Astrocyte (in vitro differentiated cells and primary cell): ENCODE results near the gene JHY. TPM values are rescaled to one million over a fixed set of nuclear protein-coding genes. Genes with fewer than 3 reads are reported as not detected.

Source experiments
- DNase-seq: peaks from one replicate; pipeline ENCODE4 v3.0.0-alpha.2; 2010; ENCODE audit warnings: low read depth
- FAIRE-seq: peaks from 2 replicates; lab custom pipeline; 2011; peaks lifted over from hg19 to GRCh38; lab: Jason Lieb, UNC
- H2AFZ ChIP-seq: 2 replicates; pipeline ENCODE4 v1.6.0; 2012; ENCODE audit warnings: low read depth, low read length, inconsistent platforms
- H3K27ac ChIP-seq: 2 replicates; pipeline ENCODE4 v1.5.1; 2011; ENCODE audit warnings: low read depth, low read length, inconsistent platforms
- H3K27me3 ChIP-seq: 2 replicates; pipeline ENCODE4 v1.6.0; 2011; ENCODE audit warnings: low read length, inconsistent platforms; ENCODE audit not compliant: insufficient read depth
- H3K36me3 ChIP-seq: 2 replicates; pipeline ENCODE4 v1.5.1; 2011; ENCODE audit warnings: low read length, inconsistent platforms; ENCODE audit not compliant: insufficient read depth
- H3K4me1 ChIP-seq: 2 replicates; pipeline ENCODE4 v1.5.1; 2011; ENCODE audit warnings: low read length, inconsistent platforms; ENCODE audit not compliant: insufficient read depth
- H3K4me2 ChIP-seq: 2 replicates; pipeline ENCODE4 v1.6.0; 2012; ENCODE audit warnings: low read length, inconsistent platforms
- H3K4me3 ChIP-seq: 2 replicates; pipeline ENCODE4 v1.5.1; 2011; ENCODE audit warnings: low read depth, mild to moderate bottlenecking, low read length, inconsistent platforms; ENCODE audit not compliant: insufficient read depth
- H3K79me2 ChIP-seq: 2 replicates; pipeline ENCODE4 v1.6.0; 2012; ENCODE audit warnings: mild to moderate bottlenecking, low read length, inconsistent platforms; ENCODE audit not compliant: insufficient read depth
- H3K9ac ChIP-seq: 2 replicates; pipeline ENCODE4 v1.6.0; 2012; ENCODE audit warnings: mild to moderate bottlenecking, low read length, inconsistent platforms
- H3K9me3 ChIP-seq: 2 replicates; pipeline ENCODE4 v1.5.1; 2012; ENCODE audit warnings: low read depth, mild to moderate bottlenecking, low read length, inconsistent platforms; ENCODE audit not compliant: insufficient read depth
- H4K20me1 ChIP-seq: 2 replicates; pipeline ENCODE4 v1.6.0; 2012; ENCODE audit warnings: low read length, inconsistent platforms; ENCODE audit not compliant: insufficient read depth
- H3K27ac Mint-ChIP-seq: one replicate; pipeline ENCODE4 v1.8.0; 2021; ENCODE audit warnings: mild to moderate bottlenecking, mixed read lengths; ENCODE audit not compliant: unreplicated experiment
- H3K27me3 Mint-ChIP-seq: one replicate; pipeline ENCODE4 v1.8.0; 2021; ENCODE audit warnings: low read depth, mixed read lengths; ENCODE audit not compliant: unreplicated experiment
- H3K36me3 Mint-ChIP-seq: one replicate; pipeline ENCODE4 v1.8.0; 2021; ENCODE audit warnings: low read depth, mixed read lengths; ENCODE audit not compliant: unreplicated experiment
- H3K4me1 Mint-ChIP-seq: one replicate; pipeline ENCODE4 v1.8.0; 2021; ENCODE audit warnings: low read depth, mixed read lengths; ENCODE audit not compliant: unreplicated experiment
- H3K4me3 Mint-ChIP-seq: one replicate; pipeline ENCODE4 v1.8.0; 2021; ENCODE audit warnings: mild to moderate bottlenecking, moderate library complexity, mixed read lengths; ENCODE audit not compliant: unreplicated experiment
- H3K9me3 Mint-ChIP-seq: one replicate; pipeline ENCODE4 v1.8.0; 2021; ENCODE audit warnings: mild to moderate bottlenecking, mixed read lengths; ENCODE audit not compliant: unreplicated experiment
- EZH2 ChIP-seq: IDR thresholded peaks from 2 replicates; pipeline ENCODE4 v1.6.1; 2012; ENCODE audit warnings: mild to moderate bottlenecking, low read length, inconsistent platforms; ENCODE audit not compliant: insufficient read depth
- total RNA-seq: library from RNA; stranded (reverse); gene quantifications from 2 replicates; pipeline ENCODE4 v1.2.1, GENCODE V29; 2021
- TF ChIP-seq, protein P1 (sequence below): IDR thresholded peaks from 2 replicates; pipeline ENCODE4 v1.5.1; 2011; ENCODE audit warnings: low read depth, mild to moderate bottlenecking, inconsistent platforms, low read length, moderate library complexity; ENCODE audit not compliant: insufficient read depth

The JHY gene
- total RNA-seq, 1 donor from 2014 or later: 2.7 TPM

DNA sequence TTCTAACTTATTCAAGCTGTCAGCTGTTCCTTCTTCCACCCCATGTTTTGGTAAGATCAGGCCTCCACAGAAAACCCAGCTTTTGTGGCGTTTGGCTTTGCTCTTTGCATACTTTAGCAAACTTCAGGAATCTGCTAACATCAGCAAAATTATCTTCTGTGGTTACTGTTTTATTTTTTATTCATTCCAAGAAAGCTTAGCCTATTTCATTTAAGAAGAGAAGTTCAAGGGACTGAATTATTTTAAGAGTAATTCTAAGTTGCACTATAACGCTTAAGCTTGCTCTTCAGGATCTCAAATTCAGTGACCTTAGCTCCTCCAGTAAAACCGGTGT, 1.1 kb downstream of the JHY start:
- TF ChIP-seq, protein P1, sequence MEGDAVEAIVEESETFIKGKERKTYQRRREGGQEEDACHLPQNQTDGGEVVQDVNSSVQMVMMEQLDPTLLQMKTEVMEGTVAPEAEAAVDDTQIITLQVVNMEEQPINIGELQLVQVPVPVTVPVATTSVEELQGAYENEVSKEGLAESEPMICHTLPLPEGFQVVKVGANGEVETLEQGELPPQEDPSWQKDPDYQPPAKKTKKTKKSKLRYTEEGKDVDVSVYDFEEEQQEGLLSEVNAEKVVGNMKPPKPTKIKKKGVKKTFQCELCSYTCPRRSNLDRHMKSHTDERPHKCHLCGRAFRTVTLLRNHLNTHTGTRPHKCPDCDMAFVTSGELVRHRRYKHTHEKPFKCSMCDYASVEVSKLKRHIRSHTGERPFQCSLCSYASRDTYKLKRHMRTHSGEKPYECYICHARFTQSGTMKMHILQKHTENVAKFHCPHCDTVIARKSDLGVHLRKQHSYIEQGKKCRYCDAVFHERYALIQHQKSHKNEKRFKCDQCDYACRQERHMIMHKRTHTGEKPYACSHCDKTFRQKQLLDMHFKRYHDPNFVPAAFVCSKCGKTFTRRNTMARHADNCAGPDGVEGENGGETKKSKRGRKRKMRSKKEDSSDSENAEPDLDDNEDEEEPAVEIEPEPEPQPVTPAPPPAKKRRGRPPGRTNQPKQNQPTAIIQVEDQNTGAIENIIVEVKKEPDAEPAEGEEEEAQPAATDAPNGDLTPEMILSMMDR: no peak
- TF ChIP-seq EZH2: no peak
- Mint-ChIP-seq H3K36me3 (no peaks in the 10 kb centered on the region), H3K27me3 (peaks cover 9% of the 10 kb centered on the region), H3K4me1 (peaks cover 10% of the 10 kb centered on the region), H3K9me3 (no peaks in the 10 kb centered on the region), H3K27ac (peak overlapping the region; percentile 95), H3K4me3 (peak overlapping the region; percentile 88)
- Histone ChIP-seq H3K4me2 (peak overlapping the region; percentile 88), H3K36me3 (no peaks in the 10 kb centered on the region), H3K79me2 (no peaks in the 10 kb centered on the region), H4K20me1 (no peaks in the 10 kb centered on the region), H3K9ac (peak overlapping the region; percentile 78), H2AFZ (peak overlapping the region; percentile 93), H3K4me1 (peaks cover 10% of the 10 kb centered on the region), H3K27ac (peak overlapping the region; percentile 71), H3K4me3 (peak overlapping the region; percentile 70), H3K9me3 (no peaks in the 10 kb centered on the region), H3K27me3 (peaks cover 2% of the 10 kb centered on the region)
- FAIRE-seq (peak; percentile 82), DNase-seq (peak; percentile 90)

GRCh38 chr11:122888162-122888561, 5.6 kb downstream of the JHY start:
- no peaks in the 10 kb centered on the region for H3K36me3 ChIP-seq
- no peaks in the 10 kb centered on the region for H4K20me1 ChIP-seq
- Mint-ChIP-seq H3K36me3 (no peaks in the 10 kb centered on the region), H3K27ac (no peak overlapping the region), H3K9me3 (no peaks in the 10 kb centered on the region), H3K4me1 (no peaks in the 10 kb centered on the region), H3K4me3 (no peak overlapping the region), H3K27me3 (no peaks in the 10 kb centered on the region)
- no peak overlapping the region for H3K27ac ChIP-seq
- H3K4me2 ChIP-seq: no peak overlapping the region
- no peak for TF ChIP-seq EZH2
- TF ChIP-seq, protein P1: no peak
- no peaks in the 10 kb centered on the region for H3K9me3 ChIP-seq
- peaks cover 8% of the 10 kb centered on the region for H3K4me1 ChIP-seq
- no peak overlapping the region for H3K9ac ChIP-seq
- H2AFZ ChIP-seq: no peak overlapping the region
- FAIRE-seq (no peak), DNase-seq (no peak)
- no peak overlapping the region for H3K4me3 ChIP-seq
- no peaks in the 10 kb centered on the region for H3K79me2 ChIP-seq
- no peaks in the 10 kb centered on the region for H3K27me3 ChIP-seq

DNA sequence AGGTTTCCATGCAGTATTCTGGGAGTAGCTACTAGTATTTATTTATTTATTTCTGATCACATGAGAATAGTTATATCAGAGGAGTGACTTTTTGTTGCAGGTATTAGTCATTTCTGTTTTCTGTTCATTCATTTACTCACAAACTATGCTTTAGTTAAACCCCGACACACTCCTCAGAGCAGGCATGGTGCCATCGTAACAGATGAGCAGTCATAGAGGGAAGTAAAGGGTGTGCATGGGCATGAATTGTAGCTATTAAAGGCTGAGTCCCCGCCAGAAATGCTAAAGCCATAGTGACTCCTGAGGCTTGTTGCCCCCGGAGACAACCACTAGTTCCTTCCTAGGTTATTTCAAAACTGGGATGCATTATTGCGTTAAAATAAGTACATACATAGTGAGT, 10.6 kb downstream of the JHY start:
- Mint-ChIP-seq H3K4me1 (peaks cover 3% of the 10 kb centered on the region), H3K4me3 (no peak overlapping the region), H3K27ac (no peak overlapping the region), H3K27me3 (no peaks in the 10 kb centered on the region), H3K36me3 (peaks cover 4% of the 10 kb centered on the region), H3K9me3 (no peaks in the 10 kb centered on the region)
- Histone ChIP-seq H3K4me1 (peaks cover 6% of the 10 kb centered on the region), H3K36me3 (no peaks in the 10 kb centered on the region), H2AFZ (no peak overlapping the region), H4K20me1 (no peaks in the 10 kb centered on the region), H3K27ac (no peak overlapping the region), H3K4me3 (no peak overlapping the region), H3K9ac (no peak overlapping the region), H3K27me3 (no peaks in the 10 kb centered on the region), H3K9me3 (no peaks in the 10 kb centered on the region), H3K4me2 (no peak overlapping the region), H3K79me2 (no peaks in the 10 kb centered on the region)
- TF ChIP-seq EZH2: no peak
- TF ChIP-seq, protein P1: no peak
- no peak for FAIRE-seq
- no peak for DNase-seq
